Measurements from ENCODE around the gene FRAS1. TPM values are rescaled to one million over a fixed set of nuclear protein-coding genes. Genes with fewer than 3 reads are reported as not detected.

FRAS1 gene
- total and polyA plus RNA-seq, 9 of the 15 experiments (the other 6 are each of a cell fraction or from before 2014, with no cell fraction given) = under 0.01 to 0.11 (median 0.04) TPM; not detected in 2

DNA sequence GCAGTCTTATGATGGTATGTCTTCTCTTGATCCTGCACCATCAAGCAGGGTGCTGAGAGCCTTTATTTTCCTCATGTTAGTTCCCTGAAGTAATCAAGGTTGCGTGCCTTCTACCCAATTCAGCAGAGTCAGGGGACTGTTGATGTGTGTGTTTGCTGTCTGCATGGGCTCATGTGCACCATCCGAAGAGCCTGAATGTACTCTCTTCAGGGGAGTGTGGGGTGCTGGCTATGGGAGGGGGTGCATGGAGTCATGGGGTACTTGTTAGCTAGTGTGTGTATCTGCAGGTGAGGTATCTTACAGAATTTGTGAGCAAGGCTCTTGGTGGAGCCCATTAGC, 340.1 kb downstream of the FRAS1 start:
- ATAC-seq (no peak), DNase-seq (ENCODE audit: extremely low read depth in 1 of 4, low spot score in 3 of 4) (no peak), FAIRE-seq (no peak)
- in situ Hi-C loops (cut with MboI) = no loop called here
- BruUV-seq (replicated peaks) = no TSS peak
- H3K27ac ChIP-seq (ENCODE audit: extremely low read depth, low read depth, low read length) = no peak overlapping the region
- H3K9ac ChIP-seq (ENCODE audit: insufficient read depth in 1 of 2, low read depth in 2 of 2, low read length in 2 of 2) = no peak overlapping the region
- H3K4me2 ChIP-seq (ENCODE audit: insufficient read depth, low read length) = no peak overlapping the region
- no peaks in the 10 kb centered on the region for H3K79me2 ChIP-seq (ENCODE audit: control insufficient read depth, insufficient read depth, low read length)
- intact Hi-C loops (cut with micrococcal nuclease) = no loop called here
- CTCF ChIA-PET (ENCODE audit: low intra/inter-chr PET ratio) = no interaction called here
- H3K9me1 ChIP-seq (ENCODE audit: control insufficient read depth, insufficient read depth, low read length) = no peaks in the 10 kb centered on the region
- TF ChIP-seq ZNF174 (CRISPR knock-in tag; IDR thresholded peaks at IDR 0.05) = no peak
- TF ChIP-seq RBBP5 (IDR thresholded peaks at IDR 0.05; ENCODE audit: borderline replicate concordance, insufficient read depth, low read length, poor library complexity, severe bottlenecking) = no peak
- TF ChIP-seq YBX1 (IDR thresholded peaks at IDR 0.05) = no peak
- no peak for TF ChIP-seq TRIM28 (IDR thresholded peaks at IDR 0.05)
- TF ChIP-seq CHD1 (IDR thresholded peaks at IDR 0.05; ENCODE audit: low read length) = no peak
- no peak for TF ChIP-seq IRF2 (CRISPR knock-in tag; IDR thresholded peaks at IDR 0.05)
- TF ChIP-seq, protein P1, sequence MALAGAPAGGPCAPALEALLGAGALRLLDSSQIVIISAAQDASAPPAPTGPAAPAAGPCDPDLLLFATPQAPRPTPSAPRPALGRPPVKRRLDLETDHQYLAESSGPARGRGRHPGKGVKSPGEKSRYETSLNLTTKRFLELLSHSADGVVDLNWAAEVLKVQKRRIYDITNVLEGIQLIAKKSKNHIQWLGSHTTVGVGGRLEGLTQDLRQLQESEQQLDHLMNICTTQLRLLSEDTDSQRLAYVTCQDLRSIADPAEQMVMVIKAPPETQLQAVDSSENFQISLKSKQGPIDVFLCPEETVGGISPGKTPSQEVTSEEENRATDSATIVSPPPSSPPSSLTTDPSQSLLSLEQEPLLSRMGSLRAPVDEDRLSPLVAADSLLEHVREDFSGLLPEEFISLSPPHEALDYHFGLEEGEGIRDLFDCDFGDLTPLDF (CRISPR knock-in tag; IDR thresholded peaks at IDR 0.05) = no peak
- no peak for TF ChIP-seq BHLHE40 (IDR thresholded peaks at IDR 0.05; ENCODE audit: low read length)
- no peak for TF ChIP-seq ETV5 (CRISPR knock-in tag; IDR thresholded peaks at IDR 0.05; ENCODE audit: low read depth)
- no peak for TF ChIP-seq ZEB2 (IDR thresholded peaks at IDR 0.05)
- TF ChIP-seq EGR1 (conservative IDR thresholded peaks at IDR 0.05) = no peak
- TF ChIP-seq NCOR1 (IDR thresholded peaks at IDR 0.05) = no peak
- TF ChIP-seq CAMTA2 (CRISPR knock-in tag; conservative IDR thresholded peaks at IDR 0.05) = no peak
- TF ChIP-seq, protein P2, sequence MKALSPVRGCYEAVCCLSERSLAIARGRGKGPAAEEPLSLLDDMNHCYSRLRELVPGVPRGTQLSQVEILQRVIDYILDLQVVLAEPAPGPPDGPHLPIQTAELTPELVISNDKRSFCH (CRISPR knock-in tag; IDR thresholded peaks at IDR 0.05) = no peak
- TF ChIP-seq, protein P2 (tag; IDR thresholded peaks at IDR 0.05) = no peak
- no peak for TF ChIP-seq BMI1 (IDR thresholded peaks at IDR 0.05; ENCODE audit: low read length)
- no peak for TF ChIP-seq CREM (IDR thresholded peaks at IDR 0.05; ENCODE audit: low read depth)
- WGBS (ENCODE audit: insufficient coverage, low coverage, missing lambda C conversion rate) = 6% methylated on average over 2 of the region's 2 CpGs
- H2AFZ ChIP-seq (ENCODE audit: low read depth, low read length) = no peak overlapping the region
- H3K27me3 ChIP-seq (ENCODE audit: control insufficient read depth in 2 of 2, insufficient read depth in 2 of 2, low read length in 2 of 2) = no peaks in the 10 kb centered on the region
- H3K9me3 ChIP-seq (replicated peaks; ENCODE audit: control insufficient read depth, insufficient read depth, low read depth, low read length) = no peaks in the 10 kb centered on the region; the same call in 1 of the 2 replicates
- H4K20me1 ChIP-seq (replicated peaks; ENCODE audit: control insufficient read depth, insufficient read depth, low read length) = no peaks in the 10 kb centered on the region
- no peak overlapping the region for H3K4me3 ChIP-seq
- no peaks in the 10 kb centered on the region for H3K4me1 ChIP-seq (replicated peaks in 1 of 2; ENCODE audit: control insufficient read depth in 2 of 2, insufficient read depth in 2 of 2, low read length in 2 of 2)
- POLR2A ChIA-PET = no interaction called here
- no peaks in the 10 kb centered on the region for H3K36me3 ChIP-seq (ENCODE audit: control insufficient read depth, insufficient read depth, low read length)
